Panc1 (cell line): ENCODE data around the gene IGF2R. TPM values are rescaled to one million over a fixed set of nuclear protein-coding genes. Genes with fewer than 3 reads are reported as not detected.

Experiments used
- ATAC-seq: fragments of 200-7000 bp; cut with Tn5 transposase; 2 replicates; pipeline ENCODE4 v1.9.1; 2020; ENCODE audit warnings: mild to moderate bottlenecking, moderate library complexity
- BruUV-seq: library from RNA; stranded (reverse); fragments of 400-500 nt; replicated peaks from 2 replicates; lab custom pipeline; 2021; lab: Mats Ljungman, UMichigan
- CTCF ChIA-PET: fragments of 300-600 bp; sonication (Branson Sonifier 250); formaldehyde crosslinking; loops from one replicate; lab custom pipeline; 2022; ENCODE audit warnings: antibody characterized with exemption; lab: Charles Lee
- POLR2A ChIA-PET: fragments of 300-600 bp; sonication (Branson Sonifier 250); formaldehyde crosslinking; loops from one replicate; lab custom pipeline; 2022; ENCODE audit warnings: antibody characterized with exemption; lab: Charles Lee
- DNase-seq: peaks from one replicate; pipeline ENCODE4 v3.0.0-alpha.2; 2010; ENCODE audit warnings: low read depth, low spot score
- H3K27ac ChIP-seq: 2 replicates; pipeline ENCODE4 v1.5.1; 2011; ENCODE audit warnings: mild to moderate bottlenecking, low read length, inconsistent platforms
- H3K27me3 ChIP-seq: fragments of 200-500 bp; sonication (Bioruptor generic); 2 replicates; pipeline ENCODE4 v1.6.0; 2014; ENCODE audit warnings: low read length, inconsistent platforms; ENCODE audit not compliant: control insufficient read depth, insufficient read depth
- H3K36me3 ChIP-seq: fragments of 200-500 bp; sonication (Bioruptor generic); 2 replicates; pipeline ENCODE4 v1.5.1; 2014; ENCODE audit warnings: inconsistent platforms, mild to moderate bottlenecking, low read length, moderate library complexity; ENCODE audit not compliant: control insufficient read depth, insufficient read depth
- H3K4me1 ChIP-seq: 2 replicates; pipeline ENCODE4 v1.5.1; 2011; ENCODE audit warnings: inconsistent platforms, mild to moderate bottlenecking, low read length, moderate library complexity; ENCODE audit not compliant: control insufficient read depth, insufficient read depth
- H3K4me3 ChIP-seq, 2 experiments: 2 replicates each; pipeline ENCODE4 v1.5.1; 2011 to 2012; ENCODE audit warnings: low read depth in 2 of 2, low read length in 2 of 2, mild to moderate bottlenecking in 2 of 2, inconsistent platforms in 1 of 2, moderate library complexity in 1 of 2
- H3K9me3 ChIP-seq: fragments of 200-500 bp; sonication (Bioruptor generic); 2 replicates; pipeline ENCODE4 v1.5.1; 2014; ENCODE audit warnings: low read depth, mild to moderate bottlenecking, inconsistent platforms, low read length, moderate library complexity; ENCODE audit not compliant: control insufficient read depth, insufficient read depth
- CTCF ChIP-seq: fragments of 450-650 bp; IDR thresholded peaks from 2 replicates; pipeline ENCODE4 v1.5.1; 2017; ENCODE audit warnings: mild to moderate bottlenecking
- POLR2AphosphoS5 ChIP-seq: IDR thresholded peaks from 2 replicates; pipeline ENCODE4 v1.6.1; 2012; ENCODE audit warnings: mild to moderate bottlenecking, low read depth, low read length, moderate library complexity
- REST ChIP-seq, 2 experiments: IDR thresholded peaks; 2 replicates each; pipeline ENCODE4 v1.6.1; 2011 to 2012; ENCODE audit warnings: low read depth in 2 of 2, control low read depth in 1 of 2, low read length in 1 of 2, mild to moderate bottlenecking in 1 of 2, moderate library complexity in 1 of 2; ENCODE audit not compliant: insufficient read depth in 1 of 2
- SIN3A ChIP-seq: IDR thresholded peaks from 2 replicates; pipeline ENCODE4 v1.6.1; 2012; ENCODE audit warnings: low read depth, mild to moderate bottlenecking, low read length, moderate library complexity, borderline replicate concordance; ENCODE audit not compliant: insufficient read depth
- TCF7L2 ChIP-seq: IDR thresholded peaks from 2 replicates; pipeline ENCODE4 v1.6.1; 2011; ENCODE audit warnings: mild to moderate bottlenecking, low read depth, low read length, inconsistent platforms
- in situ Hi-C: cut with HindIII; loops from 2 replicates; pipeline ENCODE4 v1.10.0; 2016; ENCODE audit warnings: low sequenced_read_pairs, low pct_unique_long_range_greater_than_20kb
- intact Hi-C: fragments of 100-400 bp; cut with micrococcal nuclease; formaldehyde crosslinking; loops from one replicate; pipeline ENCODE4 v1.10.0; 2022; ENCODE audit not compliant: unreplicated experiment
- total RNA-seq: library from RNA; stranded (reverse); gene quantifications from one replicate; pipeline ENCODE4 v1.2.1, GENCODE V29; 2021; ENCODE audit not compliant: unreplicated experiment

The IGF2R gene
- total RNA-seq, 1 experiment from 2014 or later = 163 TPM

- POLR2A ChIA-PET = no interaction called here
- H3K27ac ChIP-seq = no peak overlapping the region
Measured at GRCh38 chr6:160040527-160041264, 71.8 kb downstream of the IGF2R start.

GRCh38 chr6:160041608-160042007 is 72.7 kb downstream of the IGF2R start:
- DNase-seq = no peak
- BruUV-seq = no TSS peak
- no peak for ATAC-seq
- TF ChIP-seq POLR2AphosphoS5 (no peak), SIN3A (no peak), TCF7L2 (no peak), REST (IDR thresholded peaks at IDR 0.05; ENCODE audit: insufficient read depth in 1 of 2, low read depth in 2 of 2, low read length in 1 of 2) (no peak), CTCF (no peak)
- H3K4me3 ChIP-seq = no peak overlapping the region
- H3K36me3 ChIP-seq = peaks cover 29% of the 10 kb centered on the region
- H3K27ac ChIP-seq = no peak overlapping the region
- intact Hi-C loops (no loop called here), in situ Hi-C loops (no loop called here)
- H3K4me1 ChIP-seq = no peaks in the 10 kb centered on the region
- POLR2A ChIA-PET = no interaction called here
- no peaks in the 10 kb centered on the region for H3K27me3 ChIP-seq
- H3K9me3 ChIP-seq = no peaks in the 10 kb centered on the region
- CTCF ChIA-PET = interaction anchor here (0.7 kb wide), 1 partner anchor 1366 kb away, joined by 3 read pairs; no protein-coding TSS in a partner anchor

More at GRCh38 chr6:160040527-160041264, 71.8 kb downstream of the IGF2R start:
- intact Hi-C loops = no loop called here
- H3K4me1 ChIP-seq = no peaks in the 10 kb centered on the region
- ATAC-seq = no peak
- H3K27me3 ChIP-seq = no peaks in the 10 kb centered on the region
- no peak for DNase-seq
- TF ChIP-seq TCF7L2 (no peak), CTCF (no peak), POLR2AphosphoS5 (no peak), REST (IDR thresholded peaks at IDR 0.05; ENCODE audit: insufficient read depth in 1 of 2, low read depth in 2 of 2, low read length in 1 of 2) (no peak), SIN3A (no peak)
- CTCF ChIA-PET = no interaction called here
- peaks cover 29% of the 10 kb centered on the region for H3K36me3 ChIP-seq
- in situ Hi-C loops = no loop called here
- no peak overlapping the region for H3K4me3 ChIP-seq
- no peaks in the 10 kb centered on the region for H3K9me3 ChIP-seq
- BruUV-seq = no TSS peak
